NCI-H2196 treated with DMSO at 0.1 percent for 48 hours (cell line): ENCODE measurements around the gene CDK10.
"Not testable (repeated sequence)": the region's sequence is repeated elsewhere in the genome, so short reads cannot be mapped to it uniquely, and the experiment has no call there.

Experiments used
- DNase-seq: peaks from one replicate; lab custom pipeline; 2025; ENCODE audit not compliant: unreplicated experiment; lab: John Stamatoyannopoulos, UW

Gene CDK10

DNA sequence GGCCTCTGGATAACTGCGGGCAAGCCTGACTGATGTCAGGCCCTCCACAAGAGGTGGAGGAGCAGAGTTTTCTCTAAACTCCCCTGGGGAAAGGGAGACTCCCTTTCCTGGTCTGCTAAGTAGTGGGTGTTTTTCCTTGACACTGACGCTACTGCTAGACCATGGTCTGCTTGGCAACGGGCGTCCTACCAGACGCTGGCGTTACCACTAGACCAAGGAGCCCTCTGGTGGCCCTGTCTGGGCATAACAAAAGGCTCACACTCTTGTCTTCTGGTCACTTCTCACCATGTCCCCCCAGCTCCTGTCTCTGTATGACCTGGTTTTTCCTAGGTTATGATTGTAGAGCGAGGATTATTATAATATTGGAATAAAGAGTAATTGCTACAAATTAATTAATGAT is 19.5 kb upstream of the CDK10 start:
- not testable (repeated sequence) for DNase-seq

- no peak for DNase-seq
Observed at GRCh38 chr16:89667633-89668032, 18.9 kb upstream of the CDK10 start.

- DNase-seq, result no peak
Observed at GRCh38 chr16:89668790-89669158, 17.7 kb upstream of the CDK10 start.

- DNase-seq, result no peak
Observed at GRCh38 chr16:89669755-89670154, 16.7 kb upstream of the CDK10 start.

DNA sequence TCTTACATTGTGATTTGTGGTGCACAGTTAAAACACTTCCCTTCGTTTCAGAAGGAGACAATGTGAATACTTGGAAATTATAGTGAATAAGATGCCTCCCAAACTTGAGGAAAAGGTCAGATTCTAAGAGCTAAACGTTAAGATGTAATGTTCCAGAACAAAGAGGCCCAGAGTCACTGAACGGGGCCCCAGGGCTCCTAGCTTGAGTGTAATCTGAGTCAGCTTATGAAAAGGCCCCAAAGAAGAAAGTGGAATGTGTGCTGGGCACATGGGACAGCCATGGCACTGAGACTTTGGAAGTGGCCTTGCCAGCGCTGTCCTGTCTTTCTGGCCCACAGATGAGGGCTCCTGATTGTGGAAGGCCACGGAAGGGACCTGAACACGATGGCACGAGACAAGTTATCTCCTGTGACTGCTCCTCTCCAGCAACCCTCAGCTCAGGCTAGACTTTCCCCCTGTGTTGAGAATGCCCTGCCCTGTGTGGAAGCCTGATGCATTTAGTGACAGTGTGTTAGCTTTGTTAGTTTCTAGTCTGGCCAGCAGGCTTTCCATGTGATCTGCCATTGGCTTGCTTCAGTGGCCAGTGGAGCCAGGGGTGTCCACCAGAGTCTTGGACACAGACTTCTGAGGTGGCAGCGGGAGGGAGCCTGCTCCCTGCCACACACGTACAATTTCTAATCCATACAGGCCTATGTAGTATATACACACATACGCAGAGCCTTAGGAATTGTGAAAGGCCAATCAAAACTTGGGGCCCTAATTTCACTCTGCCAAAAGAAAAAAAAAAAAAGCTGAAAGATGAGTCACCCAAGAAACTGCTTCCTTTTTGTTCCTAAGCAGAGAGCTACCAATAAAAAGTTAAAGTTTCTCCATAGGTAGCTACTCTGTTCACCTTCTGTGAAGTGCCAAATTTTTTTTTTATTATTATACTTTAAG is 15.7 kb upstream of the CDK10 start:
- no peak for DNase-seq

GRCh38 chr16:89671565-89671964 is 14.9 kb upstream of the CDK10 start:
- DNase-seq, result not testable (repeated sequence)

- DNase-seq, result no peak
Observed at GRCh38 chr16:89672177-89672941, 14.1 kb upstream of the CDK10 start.

DNA sequence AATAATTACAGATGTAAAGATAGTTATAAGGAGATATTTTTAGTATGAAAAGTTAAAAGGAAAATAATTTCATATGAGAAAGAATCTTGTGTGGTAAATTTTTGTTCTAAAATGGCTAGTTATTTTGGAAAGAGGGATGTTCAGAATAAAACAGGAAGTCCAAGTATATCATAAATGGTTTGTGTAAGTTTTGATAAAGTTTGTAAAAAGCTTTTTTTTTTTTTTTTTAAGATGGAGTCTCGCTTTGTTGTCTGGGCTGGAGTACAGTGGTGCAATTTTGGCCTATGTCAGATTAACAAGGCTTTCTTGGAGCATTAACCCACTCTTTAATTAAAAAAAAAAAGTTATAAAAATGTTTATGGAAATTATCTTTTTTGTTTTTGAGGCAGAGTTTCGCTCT is 8.2 kb upstream of the CDK10 start:
- no peak for DNase-seq

GRCh38 chr16:89685916-89686315 is 573 bp upstream of the CDK10 start:
- no peak for DNase-seq

DNA sequence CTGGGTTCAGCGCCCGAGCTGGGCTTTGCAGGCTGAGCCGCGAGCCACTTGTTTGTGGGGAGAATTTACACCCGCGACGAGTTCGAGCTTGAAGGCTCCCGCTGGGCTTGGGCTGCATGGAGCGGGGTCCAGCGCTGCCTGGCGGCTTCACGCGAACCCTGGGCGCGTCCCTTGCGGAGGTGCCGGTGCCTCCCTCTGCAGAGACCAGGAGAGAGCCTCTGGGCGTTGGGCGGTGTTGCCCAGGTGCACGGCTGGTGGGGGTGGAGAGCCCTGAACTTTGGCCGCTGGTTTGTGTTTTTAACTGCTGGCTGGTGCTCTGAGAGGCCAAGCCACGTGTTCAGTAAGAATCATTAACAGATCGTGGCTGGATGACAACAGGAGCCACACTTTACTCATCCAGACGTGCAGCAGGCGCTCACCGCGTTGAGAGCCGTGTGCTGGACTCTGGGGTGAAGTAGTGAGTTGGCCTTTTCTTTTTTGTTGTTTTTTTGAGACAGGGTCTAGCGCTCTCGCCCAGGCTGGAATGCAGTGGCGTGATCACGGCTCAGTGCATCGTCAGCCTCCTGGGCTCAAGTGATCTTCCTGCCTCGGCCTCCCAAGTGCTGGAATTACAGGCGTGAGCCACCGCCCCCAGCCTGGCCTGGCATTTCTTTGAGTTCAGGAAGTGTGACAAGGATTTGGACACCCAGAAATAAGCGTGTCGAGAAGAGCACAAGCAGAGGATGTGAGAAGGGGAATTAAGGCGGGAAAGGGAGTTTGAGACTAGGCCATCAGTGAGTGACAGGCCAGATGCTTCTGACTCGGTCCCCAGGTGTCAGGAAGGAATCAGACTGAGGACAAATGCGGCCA is 827 bp downstream of the CDK10 start:
- DNase-seq, result no peak

GRCh38 chr16:89688395-89688794 is 1.9 kb downstream of the CDK10 start:
- DNase-seq, result no peak

DNA sequence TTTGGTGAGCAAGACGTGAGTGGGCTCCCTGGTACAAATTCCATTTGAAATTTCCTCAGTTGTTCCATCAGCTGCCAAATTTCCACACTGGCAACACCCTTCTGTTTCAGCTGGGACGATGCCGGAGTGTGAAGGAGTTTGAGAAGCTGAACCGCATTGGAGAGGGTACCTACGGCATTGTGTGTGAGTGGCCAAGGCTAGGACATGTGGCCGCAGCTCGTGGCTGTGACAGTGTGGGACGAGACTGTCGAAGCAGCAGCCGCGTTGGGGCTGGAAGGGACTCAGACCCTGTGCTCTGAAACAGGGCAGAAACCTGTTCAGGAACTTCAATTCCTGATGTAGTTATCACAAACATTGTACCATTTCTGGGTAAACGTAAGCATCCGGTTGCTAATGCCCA is 2.7 kb downstream of the CDK10 start:
- DNase-seq, result no peak

DNA sequence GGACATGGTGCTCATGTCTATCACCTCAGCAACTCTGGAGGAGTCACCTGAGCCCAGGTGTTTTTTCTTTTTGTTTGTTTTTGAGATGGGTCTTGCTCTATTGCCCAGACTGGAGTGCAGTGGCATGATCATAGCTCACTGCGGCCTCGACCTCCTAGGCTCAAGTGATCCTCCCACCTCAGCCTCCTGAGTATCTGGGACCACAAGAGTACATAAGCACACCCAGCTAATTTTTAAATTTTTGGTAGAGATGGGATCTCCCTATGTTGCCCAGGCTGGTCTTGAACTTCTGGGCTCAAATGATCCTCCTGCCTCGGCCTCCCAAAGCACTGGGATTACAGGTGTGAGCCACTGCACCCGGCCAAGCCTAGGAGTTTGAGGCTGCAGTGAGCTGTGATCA is 3.1 kb downstream of the CDK10 start:
- not testable (repeated sequence) for DNase-seq

DNA sequence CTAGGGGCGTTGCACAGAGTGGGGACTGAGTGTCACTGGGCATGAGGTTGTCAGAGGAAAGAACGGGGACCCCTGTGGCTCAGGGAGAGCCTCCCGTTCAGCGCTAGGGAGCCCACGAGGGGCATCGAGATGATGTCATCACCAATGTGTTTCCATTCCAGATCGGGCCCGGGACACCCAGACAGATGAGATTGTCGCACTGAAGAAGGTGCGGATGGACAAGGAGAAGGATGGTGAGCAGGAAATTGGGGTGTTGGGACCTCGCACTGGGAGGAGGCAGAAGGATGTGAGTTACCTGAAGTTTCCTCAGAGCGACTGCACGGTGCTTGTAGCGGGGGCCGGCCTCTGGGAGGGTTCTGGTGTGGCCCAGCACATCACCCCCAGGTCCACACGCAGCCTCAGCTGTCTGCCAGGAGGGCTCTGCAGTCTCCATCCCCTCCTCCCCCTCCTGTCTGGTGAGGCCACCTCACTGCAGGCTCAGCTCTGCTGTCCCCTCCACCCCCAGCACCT is 4.0 kb downstream of the CDK10 start:
- DNase-seq, result no peak

DNA sequence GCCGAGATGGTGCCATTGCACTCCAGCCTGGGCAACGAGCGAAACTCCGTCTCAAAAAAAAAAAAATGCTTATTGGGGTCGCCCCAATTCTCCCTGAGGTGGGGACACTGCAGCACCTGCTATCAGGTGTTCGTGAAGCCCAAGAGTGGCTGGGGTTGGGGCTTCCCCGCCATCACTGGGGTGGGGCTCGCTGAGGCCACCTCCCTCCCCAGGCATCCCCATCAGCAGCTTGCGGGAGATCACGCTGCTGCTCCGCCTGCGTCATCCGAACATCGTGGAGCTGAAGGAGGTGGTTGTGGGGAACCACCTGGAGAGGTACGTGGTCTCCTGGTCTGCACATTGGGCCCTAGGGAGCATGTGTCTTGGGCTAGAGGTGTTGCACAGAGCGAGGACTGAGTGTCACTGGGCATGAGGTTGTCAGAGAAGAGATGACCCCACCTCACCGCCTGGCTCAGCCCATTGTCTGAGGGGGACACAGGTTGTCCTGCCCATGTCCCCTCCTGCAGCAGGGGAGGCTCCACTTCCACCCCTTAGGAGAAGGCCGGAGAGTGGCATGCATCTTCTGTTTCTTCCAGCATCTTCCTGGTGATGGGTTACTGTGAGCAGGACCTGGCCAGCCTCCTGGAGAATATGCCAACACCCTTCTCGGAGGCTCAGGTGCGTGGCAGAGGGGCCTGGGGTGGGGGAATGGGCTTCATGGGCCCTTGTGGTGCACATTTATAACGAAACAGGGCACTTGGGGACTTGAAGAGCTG is 4.9 kb downstream of the CDK10 start:
- DNase-seq, result no peak

DNA sequence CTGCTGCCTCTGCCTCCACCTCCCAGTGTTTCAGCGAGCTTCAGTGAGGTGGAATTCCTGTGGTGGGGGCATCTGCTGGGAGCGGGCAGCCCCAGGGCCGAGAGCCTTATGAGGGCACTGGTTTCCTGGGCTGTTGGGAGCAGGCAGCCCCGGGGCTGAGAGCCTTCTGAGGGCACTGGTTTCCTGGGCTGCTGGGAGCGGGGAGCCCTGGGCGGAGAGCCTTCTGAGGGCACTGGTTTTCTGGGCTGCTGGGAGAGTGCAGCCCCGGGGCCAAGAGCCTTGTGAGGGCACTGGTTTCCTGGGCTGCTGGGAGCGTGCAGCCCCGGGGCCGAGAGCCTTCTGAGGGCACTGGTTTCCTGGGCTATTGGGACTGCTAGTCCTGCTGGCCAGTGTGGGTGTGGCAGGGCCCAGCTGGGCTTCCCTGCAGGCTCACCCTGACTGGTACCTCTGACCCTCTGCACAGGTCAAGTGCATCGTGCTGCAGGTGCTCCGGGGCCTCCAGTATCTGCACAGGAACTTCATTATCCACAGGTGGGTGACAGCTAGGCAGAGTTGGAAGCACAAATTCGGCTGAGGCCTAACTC is 5.6 kb downstream of the CDK10 start:
- DNase-seq, result no peak

DNA sequence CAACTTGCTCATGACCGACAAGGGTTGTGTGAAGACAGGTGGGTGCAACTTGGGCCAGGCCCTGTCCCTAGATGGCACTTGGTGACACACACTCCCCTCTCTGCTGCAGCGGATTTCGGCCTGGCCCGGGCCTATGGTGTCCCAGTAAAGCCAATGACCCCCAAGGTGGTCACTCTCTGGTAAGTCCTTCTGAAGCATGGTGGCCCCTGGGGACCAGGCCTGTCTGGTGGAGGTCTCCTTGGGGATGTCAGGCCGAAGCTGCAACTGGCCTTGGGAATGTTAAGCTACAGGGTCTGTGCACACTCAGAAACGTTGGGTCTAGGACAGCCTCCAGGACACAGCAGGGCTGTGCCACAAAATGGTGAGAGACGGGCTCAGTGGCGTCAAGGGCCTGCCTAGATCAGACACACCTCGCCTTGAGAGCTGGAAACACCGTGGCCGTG is 6.8 kb downstream of the CDK10 start:
- no peak for DNase-seq

DNA sequence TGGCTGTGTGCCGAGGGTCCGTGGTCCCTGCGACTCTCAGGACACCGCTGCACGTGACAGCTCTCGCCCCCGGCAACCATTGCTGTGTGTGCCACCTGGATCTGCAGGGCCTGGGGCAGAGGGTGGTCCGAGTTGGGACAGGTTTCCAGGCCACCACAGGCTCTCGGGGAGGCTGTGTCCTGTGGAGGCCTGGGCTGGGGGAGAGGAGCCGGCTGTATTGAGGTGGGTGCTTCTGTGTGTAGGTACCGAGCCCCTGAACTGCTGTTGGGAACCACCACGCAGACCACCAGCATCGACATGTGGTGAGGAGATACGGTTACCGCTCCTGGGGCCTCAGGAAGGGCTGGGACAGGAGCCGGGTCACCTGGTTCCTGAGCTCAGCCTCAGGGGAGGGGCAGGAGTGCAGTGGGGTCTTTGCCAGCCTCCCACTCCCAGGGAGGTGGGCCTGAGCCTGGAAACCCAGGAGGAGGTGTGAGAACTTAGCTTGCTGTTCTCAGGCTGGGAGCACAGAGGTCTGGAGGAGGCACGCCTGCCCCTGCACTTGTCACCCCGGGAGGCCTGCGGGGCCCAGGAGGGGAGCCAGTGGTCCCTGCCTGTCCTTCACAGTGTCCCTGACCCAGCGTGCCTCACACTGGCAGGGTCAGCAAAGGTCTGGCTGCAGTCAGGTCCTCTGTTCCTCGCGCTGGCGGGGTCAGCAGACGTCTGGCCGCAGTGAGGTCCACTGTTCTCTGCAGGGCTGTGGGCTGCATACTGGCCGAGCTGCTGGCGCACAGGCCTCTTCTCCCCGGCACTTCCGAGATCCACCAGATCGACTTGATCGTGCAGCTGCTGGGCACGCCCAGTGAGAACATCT is 7.7 kb downstream of the CDK10 start:
- DNase-seq, result no peak

DNA sequence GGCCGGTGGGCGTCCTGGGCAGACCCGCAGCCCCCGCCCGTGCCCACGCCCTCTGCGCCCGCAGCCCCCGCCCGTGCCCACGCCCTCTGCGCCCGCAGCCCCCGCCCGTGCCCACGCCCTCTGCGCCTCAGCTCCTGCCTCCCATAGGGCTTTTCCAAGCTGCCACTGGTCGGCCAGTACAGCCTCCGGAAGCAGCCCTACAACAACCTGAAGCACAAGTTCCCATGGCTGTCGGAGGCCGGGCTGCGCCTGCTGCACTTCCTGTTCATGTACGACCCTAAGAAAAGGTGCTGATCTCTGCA is 8.2 kb downstream of the CDK10 start:
- DNase-seq, result not testable (repeated sequence)
